Stimulated activated CD8-positive, alpha-beta memory T cell treated with anti-CD3 and anti-CD28 coated beads, Interleukin-7, amount 100 ng/mL, for 24 hours (primary cell): ENCODE results near the gene ACSL5.
"Not testable (repeated sequence)": the region's sequence is repeated elsewhere in the genome, so short reads cannot be mapped to it uniquely, and the experiment has no call there.

Experiments used
- DNase-seq: peaks from one replicate; pipeline ENCODE4 v3.0.0-alpha.2; 2020; ENCODE audit warnings: low read depth

Gene ACSL5

GRCh38 chr10:112349521-112350085, 24.3 kb upstream of the ACSL5 start:
- DNase-seq = no peak

DNA sequence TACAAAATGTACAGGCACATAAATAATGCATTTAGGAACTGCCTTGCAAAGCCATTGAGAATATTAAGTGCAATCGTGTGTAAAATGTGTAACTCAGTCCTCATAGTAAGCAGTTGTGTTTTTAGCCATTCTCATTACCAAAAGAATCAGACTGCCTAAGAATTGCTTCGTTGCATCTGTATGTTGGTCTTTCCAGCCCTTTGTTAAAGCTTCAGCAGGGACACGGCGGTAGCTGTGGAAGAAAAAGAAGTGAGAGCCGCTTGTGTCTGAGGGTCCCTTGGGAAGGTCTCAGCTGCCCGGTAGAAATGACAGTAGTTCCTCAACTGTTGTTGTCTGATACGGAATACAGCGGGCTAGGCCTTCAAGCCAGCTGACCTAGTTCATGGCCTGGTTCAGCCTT, 22.8 kb upstream of the ACSL5 start:
- DNase-seq = no peak

GRCh38 chr10:112352044-112352443, 21.9 kb upstream of the ACSL5 start:
- no peak for DNase-seq

DNA sequence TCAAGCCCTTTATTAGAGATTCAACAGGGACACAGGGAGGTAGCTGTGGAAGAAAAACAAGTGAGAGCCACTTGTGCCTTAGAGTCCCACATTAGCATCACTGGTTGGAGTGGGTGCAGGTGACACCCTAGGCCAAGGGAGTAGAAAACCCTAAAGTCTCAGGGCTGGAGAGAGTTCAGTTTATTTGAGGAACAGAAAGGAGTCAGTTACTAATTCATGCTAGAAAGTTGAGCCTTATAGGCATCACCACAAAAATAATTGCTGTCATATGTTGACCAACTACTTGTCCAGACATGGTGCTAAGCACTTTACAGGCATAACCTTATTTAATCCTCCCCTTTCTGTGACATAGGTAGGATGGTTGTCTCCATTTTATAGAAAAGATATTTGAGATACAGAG, 20.9 kb upstream of the ACSL5 start:
- no peak for DNase-seq

DNA sequence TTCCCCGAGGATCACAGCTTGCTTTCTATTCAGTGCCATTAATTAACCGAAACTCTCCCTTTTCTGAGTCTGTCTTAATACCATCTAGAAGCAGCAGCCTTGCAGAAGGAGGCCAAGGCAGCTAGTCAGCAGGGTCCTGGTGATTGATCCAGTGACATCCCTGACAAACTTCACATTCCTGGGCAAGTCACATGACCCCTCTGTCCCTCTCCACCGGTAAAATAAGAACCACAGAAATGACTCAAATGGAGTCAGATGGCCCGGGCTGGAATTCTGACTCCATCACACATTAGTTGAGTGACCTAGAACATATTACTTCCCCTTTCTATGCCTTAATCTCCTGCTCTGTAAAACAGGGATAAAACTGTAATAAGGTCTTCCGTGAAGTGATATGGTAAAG, 17.2 kb upstream of the ACSL5 start:
- no peak for DNase-seq

DNA sequence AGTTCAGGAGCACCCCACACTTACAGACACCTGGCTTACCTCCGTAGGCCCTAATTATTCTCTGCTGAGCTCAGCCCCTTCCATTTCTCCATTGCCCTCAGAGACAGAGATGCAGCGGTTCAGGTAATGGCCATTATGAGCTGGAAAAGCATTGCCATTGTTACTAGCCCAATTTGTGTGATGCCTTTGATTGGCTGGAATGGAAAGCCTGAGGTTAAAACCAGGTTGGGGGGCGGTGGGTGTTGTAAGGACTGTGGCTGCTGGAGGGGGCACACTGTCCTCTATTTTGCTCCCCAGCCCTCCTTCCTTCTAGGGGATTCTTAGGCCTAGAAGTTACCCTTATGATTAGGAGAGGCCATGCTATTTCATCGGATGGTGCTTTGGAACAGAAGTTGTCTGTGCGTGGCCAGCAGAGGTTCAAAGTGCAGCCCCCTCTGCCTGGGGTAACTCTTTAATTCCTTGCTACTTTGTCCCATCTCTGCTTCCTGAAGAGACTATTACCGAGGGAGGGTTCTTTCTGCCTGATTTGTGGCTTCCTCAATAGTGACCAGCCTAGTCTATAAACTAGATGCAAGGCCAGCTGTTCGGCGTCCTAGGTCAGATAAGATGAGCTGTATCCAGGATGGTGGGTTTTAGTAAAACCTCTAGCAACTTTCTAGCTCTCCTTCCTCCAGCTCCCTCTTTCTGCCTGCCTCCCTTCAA, 14.2 kb upstream of the ACSL5 start:
- no peak for DNase-seq

DNA sequence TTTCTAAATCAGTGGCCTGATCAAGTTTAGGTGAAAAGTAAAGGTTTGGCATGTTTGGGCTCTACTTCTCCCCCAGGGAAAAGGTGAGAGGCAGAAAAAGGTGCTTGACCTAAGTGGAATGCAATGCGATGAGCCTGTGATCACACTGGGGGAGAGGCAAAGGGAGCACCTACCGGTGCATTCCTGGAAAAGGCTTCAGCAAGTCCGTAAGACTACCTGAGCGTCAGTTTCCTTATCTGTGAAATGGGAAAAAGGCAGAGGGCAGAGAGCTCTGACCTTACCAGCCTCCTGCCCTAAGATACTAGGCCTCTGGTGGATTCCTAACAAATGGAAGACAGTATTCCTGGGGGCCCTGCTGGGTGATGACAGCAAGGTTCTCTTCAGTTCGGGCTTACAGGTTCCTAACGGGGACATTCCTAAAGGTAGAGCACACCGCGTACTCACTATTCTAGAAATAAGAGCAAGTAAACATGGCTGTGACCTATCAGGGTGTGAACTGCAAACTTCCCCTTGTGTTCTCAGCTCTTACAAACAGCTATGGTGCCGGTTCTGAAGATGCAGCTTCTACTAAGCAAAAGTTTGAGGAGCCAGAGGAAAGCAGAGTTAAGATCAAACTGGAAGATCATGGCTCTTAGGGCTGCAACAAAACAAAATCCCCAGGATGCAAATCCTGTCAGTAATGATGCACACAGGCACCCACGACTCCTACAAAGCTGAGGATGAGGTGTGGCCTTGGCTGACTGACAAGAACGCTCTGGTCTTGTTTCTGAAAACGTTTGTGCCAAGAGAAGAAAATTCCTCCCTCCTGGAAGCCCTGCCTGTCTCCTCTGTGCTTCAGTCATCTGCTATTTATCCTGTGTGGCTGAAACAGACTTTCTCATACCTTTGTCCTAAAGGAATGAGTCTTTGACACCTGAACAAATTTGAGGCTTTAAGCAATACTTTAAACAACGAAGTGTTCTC, 13.3 kb upstream of the ACSL5 start:
- no peak for DNase-seq

DNA sequence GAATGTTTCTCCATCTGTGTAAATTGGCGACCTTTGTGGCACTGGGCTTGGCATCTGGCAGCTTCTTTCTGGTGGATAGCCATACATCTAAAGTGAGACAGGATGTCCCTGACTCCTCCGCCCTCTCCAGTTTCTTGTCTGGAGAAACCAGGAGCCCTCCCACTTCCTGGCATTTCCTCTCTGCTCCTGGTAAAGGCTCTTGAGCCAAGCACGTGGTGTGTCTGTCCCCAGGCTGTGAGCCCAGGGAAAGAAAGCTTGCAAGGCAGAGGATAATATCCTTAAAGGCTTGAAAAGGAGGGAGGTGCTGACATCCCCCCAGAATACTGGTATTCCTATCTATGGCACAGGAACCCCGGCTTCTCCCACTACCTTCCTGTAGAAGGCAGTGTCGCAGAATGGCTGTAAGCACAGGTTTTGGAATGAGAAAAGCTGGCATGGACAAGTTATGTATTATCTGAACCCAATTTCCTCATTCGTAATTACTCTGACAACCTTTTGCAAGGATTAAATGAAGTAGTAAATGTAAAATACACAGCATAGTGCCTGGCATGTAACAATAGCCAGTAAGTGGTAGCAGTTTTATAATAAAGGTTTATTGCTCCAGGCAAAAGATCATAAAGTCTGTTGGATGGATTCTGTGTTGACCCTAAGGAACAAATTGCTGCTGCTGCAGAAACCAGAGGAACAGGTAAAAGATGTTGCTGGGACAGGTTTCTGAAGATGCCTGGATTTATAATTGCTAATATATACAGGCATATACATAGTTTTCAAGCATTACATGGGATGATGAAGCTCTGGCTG, 11.8 kb upstream of the ACSL5 start:
- no peak for DNase-seq

DNA sequence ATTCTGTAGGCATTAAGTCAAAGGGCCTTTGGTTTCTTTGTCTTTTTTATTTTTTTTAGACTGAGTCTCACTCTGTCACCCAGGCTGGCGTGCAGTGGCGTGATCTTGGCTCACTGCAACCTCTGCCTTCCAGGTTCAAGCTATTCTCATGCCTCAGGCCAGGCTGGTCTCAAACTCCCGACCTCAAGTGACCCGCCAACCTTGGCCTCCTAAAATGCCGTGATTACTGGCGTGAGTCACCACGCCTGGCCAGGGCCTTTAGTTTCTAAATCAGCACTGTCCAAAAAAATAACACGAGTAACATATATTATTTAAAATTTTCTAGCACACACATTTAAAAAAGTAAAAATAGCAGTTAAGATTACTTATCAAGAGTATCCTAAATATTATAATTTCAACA, 11.1 kb upstream of the ACSL5 start:
- no peak for DNase-seq

- no peak for DNase-seq
These were observed 9.9 kb upstream of the ACSL5 start for GRCh38 chr10:112363696-112364688.

- DNase-seq = no peak
These were observed 8.9 kb upstream of the ACSL5 start for GRCh38 chr10:112365014-112365432.

GRCh38 chr10:112365451-112365850, 8.5 kb upstream of the ACSL5 start:
- DNase-seq = no peak

GRCh38 chr10:112366992-112367391, 6.9 kb upstream of the ACSL5 start:
- DNase-seq = no peak

- no peak for DNase-seq
These were observed 6.4 kb upstream of the ACSL5 start for GRCh38 chr10:112367516-112367915.

GRCh38 chr10:112369495-112370423, 4.2 kb upstream of the ACSL5 start:
- no peak for DNase-seq

DNA sequence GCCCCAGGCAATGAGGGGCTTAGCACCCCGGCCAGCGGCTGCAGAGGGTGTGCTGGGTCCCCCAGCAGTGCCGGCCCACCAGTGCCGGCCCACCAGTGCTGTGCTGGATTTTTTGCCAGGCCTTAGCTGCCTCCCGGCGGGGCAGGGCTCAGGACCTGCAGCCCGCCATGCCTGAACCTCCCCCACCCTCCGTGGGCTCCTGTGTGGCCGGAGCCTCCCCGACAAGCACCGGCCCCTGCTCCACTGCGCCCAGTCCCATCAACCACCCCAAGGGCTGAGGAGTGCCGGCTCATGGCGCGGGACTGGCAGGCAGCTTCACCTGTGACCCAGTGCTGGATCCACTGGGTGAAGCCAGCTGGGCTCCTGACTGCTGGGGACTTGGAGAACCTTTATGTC, 3.5 kb upstream of the ACSL5 start:
- no peak for DNase-seq

DNA sequence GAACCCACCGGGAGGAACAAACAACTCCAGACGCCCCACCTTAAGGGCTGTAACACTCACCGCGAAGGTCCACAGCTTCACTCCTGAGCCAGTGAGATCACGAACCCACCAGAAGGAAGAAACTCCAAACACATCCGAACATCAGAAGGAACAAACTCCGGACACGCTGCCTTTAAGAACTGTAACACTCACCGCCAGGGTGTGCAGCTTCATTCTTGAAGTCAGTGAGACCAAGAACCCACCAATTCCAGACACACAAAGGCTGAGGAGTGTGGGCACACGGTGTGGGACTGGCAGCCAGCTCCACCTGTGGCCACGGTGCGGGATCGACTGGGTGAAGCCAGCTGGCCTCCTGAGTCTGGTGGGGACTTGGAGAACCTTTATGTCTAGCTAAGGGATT, 2.6 kb upstream of the ACSL5 start:
- DNase-seq = not testable (repeated sequence)

DNA sequence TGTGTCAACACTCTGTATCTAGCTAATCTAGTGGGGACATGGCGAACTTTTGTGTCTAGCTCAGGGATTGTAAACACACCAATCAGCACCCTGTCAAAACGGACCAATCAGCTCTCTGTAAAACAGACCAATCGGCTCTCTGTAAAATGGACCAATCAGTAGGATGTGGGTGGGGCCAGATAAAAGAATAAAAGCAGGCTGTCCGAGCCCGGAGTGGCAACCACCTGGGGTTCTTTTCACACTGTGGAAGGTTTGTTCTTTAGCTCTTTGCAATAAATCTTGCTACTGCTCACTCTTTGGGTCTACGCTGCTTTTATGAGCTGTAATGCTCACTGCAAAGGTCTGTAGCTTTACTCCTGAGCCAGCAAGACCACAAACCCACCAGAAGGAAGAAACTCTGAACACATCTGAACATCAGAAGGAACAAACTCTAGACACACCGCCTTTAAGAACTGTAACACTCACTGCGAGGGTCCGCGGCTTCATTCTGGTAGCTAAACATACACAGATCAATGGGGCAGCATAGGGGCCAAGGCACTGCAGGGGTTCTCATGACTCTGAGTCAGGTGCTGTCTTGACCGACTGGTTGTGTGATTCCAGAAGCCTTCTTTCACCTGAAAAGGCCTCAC, 1.6 kb upstream of the ACSL5 start:
- DNase-seq = not testable (repeated sequence)
